Vagina (tissue), 2 donors: ENCODE results near the gene GBX1. TPM values are rescaled to one million over a fixed set of nuclear protein-coding genes. Genes with fewer than 3 reads are reported as not detected.

ENCODE experiments used
- DNase-seq, 2 donors: peaks; one replicate each; pipeline ENCODE4 v3.0.0-alpha.2; 2017; ENCODE audit errors: extremely low spot score in 2 of 2
- H3K27ac ChIP-seq: fragments of 200-600 bp; sonication (generic); one replicate; pipeline ENCODE4 v1.5.1; 2019
- H3K27me3 ChIP-seq: fragments of 200-600 bp; sonication (generic); one replicate; pipeline ENCODE4 v1.5.1; 2019
- H3K36me3 ChIP-seq, 2 donors: fragments of 200-600 bp; sonication (generic); one replicate each; pipeline ENCODE4 v1.5.1; 2017 to 2019
- H3K4me1 ChIP-seq: fragments of 200-600 bp; sonication (generic); one replicate; pipeline ENCODE4 v1.5.1; 2019
- H3K4me3 ChIP-seq, 2 donors: fragments of 200-600 bp; sonication (generic); 1 replicate in 1 of 2; 2 replicates in 1 of 2; pipeline ENCODE4 v1.5.1; 2016 to 2019
- H3K9me3 ChIP-seq: fragments of 200-600 bp; sonication (generic); one replicate; pipeline ENCODE4 v1.5.1; 2019
- POLR2A ChIP-seq, 2 donors: fragments of 450-650 bp; IDR thresholded peaks; one replicate each; pipeline ENCODE4 v1.6.1; 2017; ENCODE audit warnings: antibody characterized with exemption in 2 of 2, mild to moderate bottlenecking in 2 of 2, moderate library complexity in 2 of 2
- POLR2AphosphoS5 ChIP-seq, 2 donors: sonication (generic); formaldehyde crosslinking; IDR thresholded peaks; one replicate each; pipeline ENCODE4 v1.9.0; 2017; ENCODE audit warnings: antibody characterized with exemption in 2 of 2, mild to moderate bottlenecking in 2 of 2, low read depth in 1 of 2; ENCODE audit not compliant: insufficient read depth in 1 of 2
- intact Hi-C: fragments of 100-400 bp; cut with DNase I; formaldehyde crosslinking; loops from one replicate; pipeline ENCODE4 v1.15.1; 2023
- total RNA-seq: library from RNA; depleted of rRNA; stranded (reverse); fragments of >200 nt; gene quantifications from one replicate; pipeline ENCODE4 v1.2.3, GENCODE V29; 2016
- TF ChIP-seq, protein P1 (sequence below), 3 experiments: fragments of 450-650 bp in 2 of 3; fragments of 200-600 bp in 1 of 3; sonication (generic) in 1 of 3; IDR thresholded peaks; one replicate each; pipeline ENCODE4 v1.5.1; 2017 to 2019; ENCODE audit warnings: antibody characterized with exemption in 3 of 3, mild to moderate bottlenecking in 2 of 3, moderate library complexity in 2 of 3

The GBX1 gene
- total RNA-seq, 1 donor from 2014 or later = not detected

DNA sequence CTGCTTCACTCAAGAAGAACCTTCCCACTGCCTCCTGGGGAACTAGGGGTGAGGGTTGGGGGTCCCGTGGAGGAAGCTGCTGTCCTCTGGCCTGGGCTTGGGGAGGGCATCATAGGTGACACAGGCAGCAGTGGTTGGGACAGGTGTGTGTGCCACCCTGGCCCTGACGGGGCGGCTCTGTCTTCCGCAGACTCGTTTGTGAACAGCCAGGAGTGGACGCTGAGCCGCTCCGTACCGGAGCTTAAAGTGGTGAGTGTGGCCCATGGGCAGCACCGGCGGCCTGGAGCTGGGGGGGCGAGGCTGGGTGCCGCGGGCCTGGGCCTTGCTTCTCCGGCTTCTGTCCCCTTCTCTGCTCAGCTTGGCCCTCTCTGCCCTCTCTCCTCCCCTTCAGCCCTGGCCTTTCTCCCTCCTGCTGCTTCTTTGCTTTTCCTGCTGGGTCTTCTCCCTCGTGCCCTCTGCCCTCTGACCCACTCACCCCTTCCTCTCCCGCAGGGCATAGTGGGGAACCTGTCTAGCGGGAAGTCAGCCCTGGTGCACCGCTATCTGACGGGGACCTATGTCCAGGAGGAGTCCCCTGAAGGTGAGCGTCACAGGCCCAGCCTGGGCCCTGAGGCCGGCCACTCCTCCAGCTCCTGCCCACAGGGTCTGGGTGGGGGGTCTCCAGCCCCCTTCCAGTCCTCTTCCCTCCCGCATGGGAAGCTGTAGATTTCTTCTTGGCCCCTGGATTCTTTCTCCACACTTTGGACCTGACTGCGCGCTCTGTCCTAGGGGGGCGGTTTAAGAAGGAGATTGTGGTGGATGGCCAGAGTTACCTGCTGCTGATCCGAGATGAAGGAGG lies 50.7 kb downstream of the GBX1 start:
- Histone ChIP-seq H3K36me3 (peaks cover 5 to 38% of the 10 kb centered on the region in 2 donors), H3K4me3 (peak overlapping the region in 1 of 2 donors; percentile 11), H3K27me3 (no peaks in the 10 kb centered on the region), H3K9me3 (no peaks in the 10 kb centered on the region), H3K27ac (no peak overlapping the region), H3K4me1 (peaks cover 33% of the 10 kb centered on the region)
- intact Hi-C loops = no loop called here
- no peak for TF ChIP-seq POLR2A (IDR thresholded peaks at IDR 0.05)
- TF ChIP-seq, protein P1, sequence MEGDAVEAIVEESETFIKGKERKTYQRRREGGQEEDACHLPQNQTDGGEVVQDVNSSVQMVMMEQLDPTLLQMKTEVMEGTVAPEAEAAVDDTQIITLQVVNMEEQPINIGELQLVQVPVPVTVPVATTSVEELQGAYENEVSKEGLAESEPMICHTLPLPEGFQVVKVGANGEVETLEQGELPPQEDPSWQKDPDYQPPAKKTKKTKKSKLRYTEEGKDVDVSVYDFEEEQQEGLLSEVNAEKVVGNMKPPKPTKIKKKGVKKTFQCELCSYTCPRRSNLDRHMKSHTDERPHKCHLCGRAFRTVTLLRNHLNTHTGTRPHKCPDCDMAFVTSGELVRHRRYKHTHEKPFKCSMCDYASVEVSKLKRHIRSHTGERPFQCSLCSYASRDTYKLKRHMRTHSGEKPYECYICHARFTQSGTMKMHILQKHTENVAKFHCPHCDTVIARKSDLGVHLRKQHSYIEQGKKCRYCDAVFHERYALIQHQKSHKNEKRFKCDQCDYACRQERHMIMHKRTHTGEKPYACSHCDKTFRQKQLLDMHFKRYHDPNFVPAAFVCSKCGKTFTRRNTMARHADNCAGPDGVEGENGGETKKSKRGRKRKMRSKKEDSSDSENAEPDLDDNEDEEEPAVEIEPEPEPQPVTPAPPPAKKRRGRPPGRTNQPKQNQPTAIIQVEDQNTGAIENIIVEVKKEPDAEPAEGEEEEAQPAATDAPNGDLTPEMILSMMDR (IDR thresholded peaks at IDR 0.05) = no peak
- DNase-seq = no peak

DNA sequence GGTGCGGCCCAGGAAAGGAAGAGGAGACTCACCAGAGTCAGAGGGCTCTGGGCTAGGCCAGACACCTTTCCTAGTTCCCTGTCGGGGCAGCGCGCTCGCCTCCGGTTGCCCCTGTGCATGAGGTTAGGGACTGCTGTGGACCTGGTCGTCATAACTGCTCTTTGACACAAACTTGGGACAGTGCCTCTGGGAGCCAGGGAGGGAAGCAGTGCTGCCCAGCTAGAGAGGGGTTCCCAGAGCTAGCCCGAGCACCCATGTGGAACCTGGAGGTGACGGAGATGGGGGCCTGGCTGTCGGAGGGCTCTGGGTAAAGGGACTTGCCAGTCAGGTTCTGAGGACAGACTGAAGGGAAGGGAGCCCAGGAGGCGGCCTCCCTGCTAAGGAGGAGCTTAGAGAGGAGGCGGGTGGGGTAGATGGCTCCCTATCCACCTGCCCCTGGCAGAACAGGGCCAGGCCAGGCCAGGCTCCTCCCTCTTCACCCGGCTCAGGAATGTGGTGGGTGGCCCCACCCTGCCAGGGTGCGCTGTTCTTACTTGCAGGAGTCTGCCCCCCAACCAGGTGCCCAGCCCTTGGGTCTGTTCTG lies 51.6 kb downstream of the GBX1 start:
- Histone ChIP-seq H3K9me3 (no peaks in the 10 kb centered on the region), H3K27me3 (no peaks in the 10 kb centered on the region), H3K4me1 (peaks cover 40% of the 10 kb centered on the region), H3K4me3 (peak overlapping the region; percentile 38 to 45), H3K36me3 (peaks cover 5 to 29% of the 10 kb centered on the region in 2 donors), H3K27ac (peak overlapping the region; percentile 44)
- DNase-seq = no peak
- intact Hi-C loops = no loop called here
- TF ChIP-seq POLR2A (IDR thresholded peaks at IDR 0.05) (no peak), POLR2AphosphoS5 (IDR thresholded peaks at IDR 0.05; ENCODE audit: insufficient read depth in 1 of 2, low read depth in 1 of 2) (peak in 1 of 2 donors; percentile 55)
- TF ChIP-seq, protein P1 (IDR thresholded peaks at IDR 0.05) = no peak

DNA sequence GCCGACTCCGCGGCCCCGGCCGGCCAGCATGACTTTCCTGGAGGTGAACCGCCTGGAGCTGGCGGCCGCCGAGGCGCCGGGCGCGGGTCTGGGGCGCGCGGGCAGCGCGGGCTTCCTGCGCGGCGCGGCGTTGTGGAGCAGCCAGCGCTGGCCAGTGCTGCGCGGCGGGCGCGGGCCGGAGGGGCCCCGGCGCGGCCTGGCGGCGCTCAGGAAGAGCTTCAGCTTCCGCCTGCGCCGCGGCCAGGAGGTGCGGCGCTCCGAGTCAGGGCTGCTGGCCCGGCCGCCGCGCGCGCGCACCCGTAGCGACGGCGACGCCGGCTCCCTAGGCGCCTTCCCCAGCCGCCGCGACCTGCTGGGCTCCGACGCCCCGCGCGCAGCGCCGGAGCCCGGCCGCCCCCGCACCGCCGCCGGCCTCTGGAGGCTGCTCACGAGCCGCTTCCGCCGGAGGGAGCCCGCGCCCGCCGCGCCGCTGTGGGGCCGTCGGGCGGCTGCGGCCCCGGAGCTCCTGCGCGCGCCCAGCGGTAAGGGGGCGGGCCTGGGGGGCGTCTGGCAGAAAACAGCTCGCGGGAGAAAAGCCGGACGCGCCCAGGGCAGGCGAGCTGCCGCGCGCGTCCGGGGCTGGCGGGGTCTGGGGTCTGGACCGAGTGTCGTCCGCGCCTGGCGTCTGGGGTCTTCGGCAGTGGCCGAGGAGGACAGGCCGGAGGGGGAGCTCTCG lies 52.2 kb downstream of the GBX1 start:
- no peaks in the 10 kb centered on the region for H3K9me3 ChIP-seq
- peaks cover 5 to 23% of the 10 kb centered on the region in 2 donors for H3K36me3 ChIP-seq
- no peak for DNase-seq
- peak overlapping the region; percentile 44 for H3K27ac ChIP-seq
- TF ChIP-seq POLR2AphosphoS5 (IDR thresholded peaks at IDR 0.05; ENCODE audit: insufficient read depth in 1 of 2, low read depth in 1 of 2) (no peak), POLR2A (IDR thresholded peaks at IDR 0.05) (no peak)
- TF ChIP-seq, protein P1 (IDR thresholded peaks at IDR 0.05) = no peak
- H3K4me1 ChIP-seq = peaks cover 47% of the 10 kb centered on the region
- no peaks in the 10 kb centered on the region for H3K27me3 ChIP-seq
- intact Hi-C loops = no loop called here
- H3K4me3 ChIP-seq = peak overlapping the region; percentile 38 to 45

DNA sequence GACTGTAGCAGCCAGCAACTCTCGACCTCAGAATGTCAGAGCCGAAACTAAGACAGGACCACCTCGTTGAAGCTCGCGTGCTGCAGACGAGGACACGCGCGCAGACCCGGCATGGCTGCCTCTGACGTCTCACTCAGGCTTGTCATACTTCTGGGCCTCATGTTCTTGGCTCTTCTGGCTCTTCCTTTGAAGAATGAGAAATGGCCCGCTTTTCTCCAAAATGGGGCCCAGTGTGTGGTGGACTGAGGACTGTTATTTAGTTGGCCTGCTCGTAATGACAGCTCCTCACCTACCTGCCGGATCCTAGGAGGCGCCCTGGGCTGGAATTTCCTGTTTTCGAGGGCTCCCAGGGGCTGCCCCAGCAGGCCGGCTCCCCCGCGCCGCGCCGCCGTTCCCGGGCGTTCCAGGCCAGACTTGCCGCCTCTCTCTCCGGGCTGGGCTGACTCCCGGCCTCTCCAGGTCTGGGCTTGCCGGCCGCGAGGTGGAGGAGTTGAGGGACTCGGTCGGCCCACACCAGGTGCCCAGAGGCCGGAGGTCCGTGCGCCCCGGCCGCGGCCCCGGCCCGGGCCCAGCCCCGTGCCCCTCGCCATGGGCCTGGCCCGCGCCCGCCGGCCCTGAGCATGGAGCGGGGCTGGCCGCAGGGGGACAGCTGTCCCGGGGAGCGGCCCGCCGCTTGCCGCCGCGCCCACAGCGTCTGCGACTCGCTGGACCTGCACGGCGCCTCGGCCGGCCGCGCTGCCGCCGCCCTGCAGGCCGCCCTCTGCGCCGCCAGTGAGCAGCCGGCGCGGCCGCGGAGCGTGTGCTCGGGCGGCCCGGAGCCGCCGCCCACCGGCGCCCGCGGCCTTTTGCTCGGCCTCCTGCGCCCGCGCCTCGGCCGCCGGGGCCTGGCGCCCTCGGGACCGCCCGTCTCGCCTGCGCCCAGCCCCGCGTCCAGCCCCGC lies 53.1 kb downstream of the GBX1 start:
- intact Hi-C loops = no loop called here
- H3K27me3 ChIP-seq = no peaks in the 10 kb centered on the region
- peaks cover 55% of the 10 kb centered on the region for H3K4me1 ChIP-seq
- TF ChIP-seq POLR2A (IDR thresholded peaks at IDR 0.05) (no peak), POLR2AphosphoS5 (IDR thresholded peaks at IDR 0.05; ENCODE audit: insufficient read depth in 1 of 2, low read depth in 1 of 2) (no peak)
- TF ChIP-seq, protein P1 (IDR thresholded peaks at IDR 0.05) = no peak
- no peak overlapping the region for H3K27ac ChIP-seq
- H3K4me3 ChIP-seq = peak overlapping the region; percentile 38 to 45
- H3K36me3 ChIP-seq = peaks cover 0 to 14% of the 10 kb centered on the region in 2 donors
- DNase-seq = no peak
- no peaks in the 10 kb centered on the region for H3K9me3 ChIP-seq
